Occipital lobe (tissue), 2 donors: ENCODE results near the gene ZNF512B. TPM values are rescaled to one million over a fixed set of nuclear protein-coding genes. Genes with fewer than 3 reads are reported as not detected.
"Not testable (repeated sequence)": the region's sequence is repeated elsewhere in the genome, so short reads cannot be mapped to it uniquely, and the experiment has no call there.

ENCODE experiments used
- DNase-seq: peaks from one replicate; lab custom pipeline; 2025; lab: John Stamatoyannopoulos, UW
- total RNA-seq: library from RNA; depleted of rRNA; stranded (reverse); fragments of >200 nt; gene quantifications from one replicate; pipeline ENCODE4 v1.2.3, GENCODE V29; 2014

The ZNF512B gene
- total RNA-seq, 1 donor from 2014 or later, result 15.8 TPM

DNA sequence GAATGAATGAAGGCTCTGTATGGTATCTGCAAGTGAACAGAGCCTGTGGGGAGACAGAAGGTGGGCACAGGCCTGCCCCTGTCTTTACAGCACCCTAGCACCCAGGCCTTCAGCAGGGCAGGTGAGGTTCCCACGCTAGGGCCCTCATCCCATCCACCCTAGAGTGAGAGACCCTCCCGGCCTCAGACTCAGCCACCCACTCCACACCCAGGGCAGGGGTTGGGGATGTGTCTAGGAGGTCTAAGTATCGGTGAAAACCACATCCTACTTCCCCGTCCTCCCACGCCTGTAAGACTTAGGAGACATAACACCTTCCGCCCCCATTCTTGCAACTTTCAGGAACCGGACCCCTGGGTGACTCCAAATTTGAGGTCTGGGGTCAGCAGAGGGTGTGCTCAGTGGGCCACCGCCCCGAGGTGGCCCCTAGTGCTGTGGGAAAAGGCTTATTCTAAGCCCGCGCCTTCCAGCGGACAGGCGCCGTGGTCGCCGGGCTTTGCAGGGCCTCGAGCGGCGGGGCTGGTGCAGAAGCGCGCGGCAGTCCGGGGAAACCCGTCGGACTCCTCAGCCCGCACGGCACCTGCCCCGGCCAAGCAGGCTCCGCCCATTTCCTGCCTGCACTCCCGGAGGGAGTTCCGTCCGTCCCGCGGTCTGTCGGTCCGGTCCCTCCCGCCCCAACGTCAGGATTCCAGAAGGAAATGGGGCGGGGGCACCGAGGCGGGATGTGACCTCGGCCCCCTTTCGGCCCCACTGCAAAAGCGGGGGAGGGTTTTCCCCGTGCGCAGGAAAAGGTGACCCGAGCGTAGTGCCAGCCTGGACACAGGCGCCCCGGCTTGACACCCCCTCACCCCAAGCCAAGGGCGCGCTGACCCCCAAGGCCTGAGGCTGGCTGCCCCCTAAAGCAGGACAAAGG, 8.8 kb upstream of the ZNF512B start:
- DNase-seq, result no peak

DNA sequence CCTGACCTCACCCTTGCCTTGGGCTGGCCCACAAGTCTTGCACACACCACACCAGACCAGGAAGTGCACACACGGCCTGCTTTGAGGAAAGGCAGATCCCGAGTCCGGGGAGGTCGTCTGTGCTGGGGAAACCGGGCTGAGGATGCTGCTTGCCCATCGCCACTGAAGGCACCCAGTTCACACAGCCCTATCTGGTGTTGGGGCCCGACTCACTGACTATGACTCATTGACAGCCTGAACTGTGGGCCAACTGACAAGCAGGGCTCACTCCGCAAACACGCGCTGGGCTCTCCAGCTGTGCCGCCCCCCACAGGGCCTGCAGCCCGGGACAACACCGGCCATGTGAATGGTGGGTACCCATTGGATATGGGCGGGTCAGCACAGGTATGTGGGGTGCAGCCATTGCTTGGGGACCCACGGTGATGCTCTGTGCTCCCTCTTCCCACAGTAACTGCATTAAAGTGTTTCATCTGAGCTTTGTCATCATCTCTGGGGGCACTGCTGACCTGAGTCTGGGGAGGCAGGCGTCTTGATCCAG, 8.1 kb upstream of the ZNF512B start:
- no peak for DNase-seq

DNA sequence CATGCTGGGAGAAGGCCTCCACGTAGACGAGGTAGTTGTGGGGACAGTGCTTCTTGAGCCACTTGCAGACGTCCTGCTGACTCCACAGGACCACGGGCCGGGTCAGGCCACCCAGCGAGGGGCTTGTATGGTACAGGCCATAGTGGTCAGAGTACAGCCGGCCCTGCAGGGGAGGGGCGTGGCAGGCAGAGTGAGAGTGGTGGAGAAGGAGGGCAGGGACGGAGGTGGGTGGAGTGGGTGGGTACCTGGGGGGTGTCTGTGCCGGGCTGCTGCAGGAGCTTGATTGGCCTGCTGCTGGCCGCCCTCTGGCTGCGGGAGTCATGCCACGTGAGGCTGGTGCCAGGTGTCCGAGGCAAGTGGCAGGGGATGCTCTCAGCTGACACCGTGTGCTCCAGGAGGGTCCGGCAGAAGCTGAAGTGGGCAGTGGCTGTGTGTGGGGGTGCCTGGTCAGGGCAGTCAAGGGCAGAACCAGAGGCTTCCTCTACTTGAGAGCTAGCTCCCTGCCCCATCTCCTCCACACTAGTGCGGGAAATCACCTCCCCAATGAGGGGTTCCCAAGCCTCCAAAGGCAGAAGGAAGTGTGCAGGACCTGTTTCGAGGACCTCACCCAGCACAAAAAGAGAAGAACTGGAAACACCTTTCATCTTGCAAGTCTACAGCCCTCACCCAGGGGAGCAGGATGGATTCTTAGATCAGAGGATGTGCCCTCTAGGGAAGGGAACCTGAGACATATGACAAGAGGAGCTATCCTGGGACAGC, 7.4 kb upstream of the ZNF512B start:
- no peak for DNase-seq

DNA sequence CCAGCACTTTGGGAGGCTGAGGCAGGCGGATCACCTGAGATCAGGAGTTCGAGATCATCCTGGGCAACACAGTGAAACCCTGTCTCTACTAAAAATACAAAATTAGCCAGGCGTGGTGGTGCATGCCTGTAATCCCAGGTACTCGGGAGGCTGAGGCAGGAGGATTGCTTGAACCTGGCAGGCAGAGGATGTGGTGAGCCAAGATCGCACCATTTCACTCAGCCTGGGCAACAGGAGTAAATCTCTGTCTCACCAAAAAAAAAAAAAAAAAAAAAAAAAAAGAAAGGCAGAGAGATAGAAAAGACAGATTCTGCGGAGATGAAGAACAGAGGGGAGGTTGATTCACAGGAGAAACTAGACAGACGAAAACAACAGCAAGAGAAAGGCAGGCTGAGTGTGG, 6.8 kb upstream of the ZNF512B start:
- not testable (repeated sequence) for DNase-seq

DNA sequence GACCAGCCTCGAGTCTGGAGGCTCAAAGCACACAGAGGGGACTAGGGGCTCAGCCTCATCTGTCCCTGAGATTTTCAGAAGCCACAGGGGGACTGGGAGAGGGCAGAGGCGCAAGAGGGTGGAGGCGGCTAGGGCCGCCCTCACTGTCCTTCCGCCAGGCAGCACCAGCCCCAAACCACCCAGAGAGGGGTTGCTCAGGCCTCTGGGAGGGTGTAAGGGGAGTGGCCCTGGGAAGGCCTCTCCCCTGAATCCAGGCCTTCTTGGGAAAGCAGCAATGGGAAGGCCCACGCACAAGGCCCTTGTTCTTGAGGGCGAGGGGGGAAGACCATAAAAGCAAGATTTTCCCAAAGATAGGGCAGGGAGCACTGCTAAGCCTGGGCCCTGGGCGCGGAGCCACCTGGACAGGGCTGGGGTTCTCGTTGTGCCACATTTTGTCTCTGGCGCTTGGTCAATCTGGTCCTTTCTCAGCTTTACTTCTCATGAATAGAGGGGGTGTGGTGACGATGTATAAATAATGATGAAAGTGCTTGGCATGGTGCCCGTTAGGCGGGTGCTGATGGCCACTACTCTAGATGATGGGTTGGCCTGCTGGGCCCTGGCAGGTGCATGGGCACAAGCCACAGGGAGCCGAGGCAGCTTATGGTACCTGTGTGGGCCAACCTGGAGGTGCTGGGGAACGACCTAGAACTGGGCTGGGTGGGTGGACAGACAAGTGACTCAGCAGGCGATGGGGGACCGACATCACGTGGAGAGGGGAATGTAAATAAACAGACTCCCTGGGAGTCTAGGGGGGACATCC, 4.9 kb upstream of the ZNF512B start:
- DNase-seq, result no peak

DNA sequence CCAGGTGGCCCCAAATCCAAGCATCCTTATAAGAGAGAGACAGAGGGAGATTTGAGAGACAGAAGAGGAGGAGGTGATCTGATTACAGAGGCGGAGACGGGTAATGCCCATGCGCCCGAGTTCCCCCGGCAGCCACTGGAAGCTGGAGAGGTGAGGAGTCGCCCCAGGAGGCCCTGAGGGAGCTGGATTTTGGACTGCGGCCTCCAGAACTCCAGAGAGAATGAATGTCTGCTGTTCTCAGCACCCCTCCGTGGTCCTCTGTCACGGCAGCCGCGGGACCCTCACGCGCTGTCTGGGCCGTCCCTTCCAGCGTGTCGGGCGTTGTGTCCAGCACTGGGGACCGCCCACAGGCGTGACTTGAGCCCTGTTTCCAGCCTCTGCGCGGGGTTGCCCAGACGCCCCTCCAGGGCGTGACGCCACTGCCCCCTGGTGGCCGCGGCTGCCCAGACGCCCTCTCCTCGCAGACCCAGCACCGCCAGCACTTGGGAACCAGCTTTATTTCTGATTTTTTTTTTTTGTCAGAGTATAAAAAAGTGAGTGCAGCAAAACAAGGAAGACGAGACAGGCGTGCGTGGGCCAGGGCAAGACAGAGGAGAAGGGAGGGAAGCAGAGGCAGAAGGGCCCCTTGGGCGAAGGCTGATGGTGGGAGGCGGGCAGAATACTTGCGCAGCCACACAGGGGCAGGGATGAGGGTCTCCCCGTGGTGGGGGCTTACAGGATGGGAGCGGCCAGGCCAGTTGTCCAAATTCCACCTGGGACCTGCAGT, 4.1 kb upstream of the ZNF512B start:
- DNase-seq, result peak; percentile 71

DNA sequence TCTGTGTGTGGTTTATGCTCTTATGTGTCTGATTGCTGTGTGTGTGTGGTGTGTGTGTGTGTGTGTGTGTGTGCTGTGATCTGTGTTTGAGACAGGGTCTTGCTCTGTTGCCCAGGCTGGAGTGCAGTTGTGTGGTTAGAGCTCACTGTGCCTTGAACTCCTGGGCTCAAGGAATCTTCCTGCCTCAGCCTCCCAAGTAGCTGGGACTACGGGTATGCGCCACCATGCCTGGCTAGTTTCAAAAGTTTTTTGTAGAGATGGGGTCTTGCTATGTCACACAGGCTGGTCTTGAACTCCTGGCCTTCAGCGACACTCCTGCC, 3.4 kb upstream of the ZNF512B start:
- DNase-seq, result no peak

DNA sequence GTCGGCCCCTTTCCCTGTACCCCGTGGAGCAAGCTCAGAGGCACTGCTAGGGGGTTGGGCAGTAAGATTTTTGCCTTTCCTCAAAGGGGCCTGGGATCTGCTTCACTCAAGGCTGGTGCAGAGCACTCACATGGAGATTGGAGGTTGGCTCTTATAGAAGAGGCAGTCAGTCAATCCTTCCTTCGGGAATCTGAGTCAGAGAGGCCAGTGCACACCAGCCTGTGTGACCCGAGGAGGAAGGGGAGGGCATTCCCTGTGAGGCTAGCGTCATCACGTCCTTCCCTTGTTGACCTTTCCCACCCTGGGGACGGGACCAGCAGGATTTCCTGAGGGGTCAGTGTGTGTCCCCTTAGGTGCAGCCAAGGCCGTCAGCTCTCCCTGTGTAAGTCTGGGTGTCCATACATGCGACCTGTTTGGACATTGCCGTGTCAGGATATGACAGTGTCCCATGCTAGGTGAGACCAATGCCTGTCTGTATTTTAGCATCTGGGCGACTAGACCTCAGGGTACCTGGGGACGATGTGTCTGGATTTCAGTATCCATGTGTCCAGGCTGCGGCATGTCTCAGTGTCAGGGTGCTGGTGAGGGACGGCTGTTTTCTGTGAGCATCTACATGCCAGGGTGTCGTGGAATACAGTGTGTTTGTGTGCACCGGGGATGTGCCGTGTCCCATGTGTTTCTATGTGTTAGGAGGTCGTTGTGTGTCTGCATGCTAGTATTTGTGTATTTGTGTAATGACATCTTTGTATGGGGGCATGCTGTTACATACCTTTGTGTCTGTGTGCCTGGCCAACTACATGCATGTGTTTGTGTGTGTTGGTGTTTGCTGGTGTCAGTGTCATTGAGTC, 2.8 kb upstream of the ZNF512B start:
- DNase-seq, result no peak

DNA sequence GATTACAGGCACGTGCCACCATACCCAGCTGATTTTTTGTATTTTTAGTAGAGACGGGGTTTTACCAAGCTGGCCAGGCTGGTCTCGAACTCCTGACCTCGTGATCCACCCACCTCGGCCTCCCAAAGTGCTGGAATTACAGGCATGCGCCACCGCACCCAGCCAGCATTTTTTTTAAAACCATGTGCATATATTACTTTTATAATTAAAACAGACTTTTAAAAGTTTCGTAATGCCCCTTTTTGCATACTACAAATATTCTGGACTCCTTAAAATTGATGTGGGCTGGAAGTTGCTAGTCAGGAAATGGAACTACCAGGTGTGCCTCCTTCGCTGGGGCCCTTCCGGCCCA, 2.2 kb upstream of the ZNF512B start:
- DNase-seq, result not testable (repeated sequence)

DNA sequence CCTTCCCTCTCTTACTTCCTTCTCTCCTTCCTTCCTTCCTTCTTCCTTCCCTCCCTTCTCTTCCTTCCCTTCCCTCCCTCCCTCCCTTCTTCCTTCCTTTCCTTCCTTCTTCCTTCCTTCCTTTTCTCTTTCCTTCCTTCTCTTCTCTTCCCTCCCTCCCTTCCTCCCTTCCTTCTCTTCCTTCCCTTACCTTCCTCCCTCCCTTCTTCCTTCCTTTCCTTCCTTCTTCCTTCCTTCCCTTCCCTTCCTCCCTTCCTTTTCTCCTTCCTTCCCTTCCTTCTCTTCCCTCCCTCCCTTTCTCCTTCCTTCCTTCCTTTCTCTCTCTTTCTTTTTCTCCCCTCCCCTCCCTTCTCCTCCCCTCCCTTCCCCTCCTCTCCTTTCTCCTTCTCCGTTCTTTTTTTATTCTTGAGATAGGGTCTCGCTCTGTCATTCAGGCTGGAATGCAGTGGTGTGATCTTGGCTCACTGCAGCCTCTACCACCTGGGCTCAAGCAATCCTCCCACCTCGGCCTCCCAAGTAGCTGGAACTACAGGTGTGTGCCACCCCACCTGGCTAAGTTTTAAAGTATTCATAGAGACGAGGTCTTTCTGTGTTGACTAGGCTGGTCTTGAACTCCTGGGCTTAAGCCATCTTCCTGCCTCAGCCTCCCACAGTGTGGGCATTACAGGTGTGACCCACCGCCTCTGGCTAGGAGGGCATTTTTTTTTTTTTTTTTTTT, 1.1 kb upstream of the ZNF512B start:
- no peak for DNase-seq

DNA sequence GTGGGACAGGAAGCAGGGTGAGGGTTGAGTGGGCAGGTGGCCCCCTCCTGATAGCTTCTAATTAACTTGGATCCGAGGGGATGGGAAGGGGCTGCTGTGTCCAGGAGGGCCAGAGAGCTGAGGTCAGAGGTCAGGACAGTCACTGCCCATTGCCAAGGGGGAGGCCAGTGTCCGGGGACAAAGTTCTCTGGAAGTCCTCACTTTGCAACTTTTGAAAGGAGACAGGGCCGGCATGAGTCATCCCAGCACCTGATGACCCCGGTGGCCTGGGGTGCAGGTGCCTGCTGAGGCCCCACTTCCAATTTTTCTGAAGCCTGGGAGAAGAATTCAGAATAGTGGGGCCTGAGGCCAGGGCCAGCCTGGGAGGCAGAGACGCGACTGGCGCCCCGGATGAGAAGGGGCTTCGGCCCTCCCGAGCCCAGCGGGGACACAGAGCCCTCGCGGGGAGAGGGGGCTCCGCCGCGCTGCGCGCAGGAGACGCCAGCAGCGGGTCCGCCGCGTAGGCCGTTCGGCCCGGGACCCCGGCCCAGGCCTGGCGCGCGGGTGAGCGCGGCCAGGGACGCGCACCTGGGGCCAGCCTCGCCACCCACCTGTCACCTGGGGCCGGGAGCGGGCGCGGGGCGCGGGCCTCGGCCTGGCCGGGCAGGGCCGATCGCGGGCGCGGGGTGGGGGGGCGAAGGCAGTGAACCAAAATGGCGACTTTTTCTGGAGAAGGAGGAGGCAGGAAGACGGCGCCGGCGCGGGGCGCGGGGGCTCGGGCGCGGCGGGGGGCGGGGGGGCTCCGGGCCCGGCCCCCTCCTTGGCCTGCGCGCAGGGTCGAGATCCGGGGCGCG, 586 bp downstream of the ZNF512B start:
- DNase-seq, result no peak

DNA sequence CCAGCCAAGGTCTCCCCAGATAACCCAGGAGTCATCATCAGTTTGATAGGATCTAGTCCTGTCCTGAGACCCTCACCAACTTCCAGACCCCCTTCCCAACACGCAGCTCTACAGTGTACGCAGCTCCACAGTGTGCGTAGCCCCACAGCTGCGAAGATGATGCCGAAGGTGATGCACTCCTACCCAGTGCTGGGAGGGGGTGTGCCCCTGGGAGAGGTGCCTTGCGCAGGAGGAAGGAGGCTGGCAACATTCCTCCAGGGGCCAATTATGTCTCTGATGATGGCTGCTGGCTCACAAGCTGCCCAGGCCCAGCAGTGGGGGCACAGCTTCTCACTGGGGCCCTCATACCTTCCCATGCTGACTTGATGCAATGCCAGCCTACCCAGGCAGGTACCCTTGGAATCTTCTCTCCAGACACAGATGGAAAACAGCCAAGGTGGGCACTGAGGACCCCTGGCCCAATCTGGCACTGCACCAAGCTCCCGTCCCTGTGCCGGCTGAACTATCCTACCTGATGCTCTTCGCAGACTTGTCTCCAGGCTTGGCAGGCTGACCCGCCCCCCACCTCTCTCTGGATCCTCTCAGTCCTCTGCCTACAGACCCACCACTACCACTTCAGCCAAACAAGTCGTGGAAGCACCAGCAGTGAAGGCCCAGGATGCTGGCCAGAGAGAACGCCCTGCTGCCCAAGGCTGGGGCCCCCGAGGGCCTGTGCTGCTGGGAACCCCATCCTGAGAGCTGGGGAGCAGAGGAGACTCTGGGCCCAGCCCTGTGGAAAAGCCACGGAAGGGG, 1.4 kb downstream of the ZNF512B start:
- DNase-seq, result no peak

DNA sequence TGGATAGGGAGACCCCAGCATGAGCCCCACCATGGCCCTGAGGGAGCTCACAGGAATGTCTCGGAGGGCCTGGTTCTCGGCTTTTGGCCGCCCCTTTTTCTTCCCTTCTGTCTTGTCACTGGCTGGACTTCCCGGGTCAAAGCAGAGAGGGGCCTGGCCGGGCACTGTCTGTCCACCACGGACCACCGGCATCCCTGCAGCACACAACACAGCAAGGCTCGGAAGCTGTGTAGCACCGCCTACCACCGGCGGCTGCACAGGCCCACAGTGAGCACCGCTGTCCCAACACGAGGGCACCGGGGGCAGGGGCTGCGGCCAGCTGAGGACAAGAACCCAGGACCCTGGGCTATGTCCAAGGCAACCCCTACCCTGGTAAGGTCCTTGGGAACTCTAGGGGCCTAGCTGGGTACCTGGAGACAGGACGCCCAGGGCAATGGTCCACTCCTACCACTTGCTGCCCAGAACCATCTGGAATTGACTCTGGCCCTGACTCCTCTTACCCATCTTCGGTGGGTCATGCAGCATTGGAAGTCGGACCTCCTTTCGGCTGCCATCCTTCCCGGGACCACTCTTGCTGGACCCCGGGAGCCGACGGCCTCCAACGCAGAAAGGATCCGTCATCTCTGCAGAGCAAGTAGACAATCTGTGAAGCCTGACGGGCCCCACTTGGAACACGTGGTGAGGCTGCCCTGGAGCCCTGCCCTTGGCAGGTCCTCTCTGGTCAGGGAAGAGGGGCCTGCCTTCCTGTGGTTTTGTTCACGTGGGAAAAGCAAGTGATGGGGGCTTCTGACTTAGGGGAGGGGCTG, 2.2 kb downstream of the ZNF512B start:
- no peak for DNase-seq

DNA sequence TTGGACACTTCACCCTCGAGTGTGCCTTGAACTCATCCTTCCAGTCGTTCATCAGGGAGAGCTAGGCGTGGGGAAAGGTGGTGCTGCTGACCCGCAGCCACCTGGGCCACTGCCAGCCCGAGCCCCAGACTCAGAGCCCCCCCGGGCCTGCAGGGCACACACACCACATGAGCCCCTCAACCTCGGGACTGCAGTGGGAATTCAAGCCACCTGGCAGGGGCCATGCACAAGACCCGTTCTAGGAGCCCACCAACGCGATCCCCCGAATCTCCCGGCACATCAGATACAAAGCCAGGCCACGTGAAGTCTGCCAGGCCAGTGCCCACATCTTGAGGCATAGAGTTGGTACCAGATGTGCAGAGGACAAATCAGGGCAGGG, 2.8 kb downstream of the ZNF512B start:
- no peak for DNase-seq

DNA sequence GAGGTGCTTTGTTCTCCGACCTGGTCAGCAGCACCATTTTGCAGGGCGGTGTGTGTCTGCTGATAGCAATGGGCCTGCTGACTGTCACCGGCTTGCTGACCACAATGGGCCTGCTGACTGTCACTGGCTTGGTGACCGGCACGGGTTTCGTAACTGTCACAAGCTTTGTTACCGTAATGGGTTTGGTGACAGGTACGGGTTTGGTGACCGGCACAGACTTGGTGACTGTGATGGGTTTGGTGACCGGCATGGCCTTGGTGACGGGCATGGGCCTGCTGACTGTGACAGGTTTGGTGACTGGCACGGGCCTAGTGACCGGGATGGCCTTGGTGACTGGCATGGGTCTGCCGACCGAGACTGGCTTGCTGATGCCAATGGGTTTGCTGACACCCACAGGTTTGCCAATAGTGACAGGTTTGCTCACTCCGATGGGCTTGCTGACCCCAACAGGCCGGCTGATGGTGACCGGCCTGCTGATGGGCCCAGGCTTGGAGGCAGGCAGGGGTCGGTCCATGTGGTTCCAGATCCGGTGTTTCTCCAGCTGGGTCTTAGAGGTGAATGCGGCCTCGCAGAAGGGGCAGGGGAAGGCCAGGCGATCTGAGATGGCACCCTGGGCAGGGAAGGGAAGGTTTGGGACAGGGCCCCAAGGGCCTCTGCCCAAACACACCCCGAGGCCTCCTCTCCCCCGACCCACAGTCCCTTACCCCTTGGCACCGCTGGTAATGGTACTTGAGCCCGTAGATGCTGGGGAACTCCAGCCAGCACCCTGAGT, 3.4 kb downstream of the ZNF512B start:
- no peak for DNase-seq

DNA sequence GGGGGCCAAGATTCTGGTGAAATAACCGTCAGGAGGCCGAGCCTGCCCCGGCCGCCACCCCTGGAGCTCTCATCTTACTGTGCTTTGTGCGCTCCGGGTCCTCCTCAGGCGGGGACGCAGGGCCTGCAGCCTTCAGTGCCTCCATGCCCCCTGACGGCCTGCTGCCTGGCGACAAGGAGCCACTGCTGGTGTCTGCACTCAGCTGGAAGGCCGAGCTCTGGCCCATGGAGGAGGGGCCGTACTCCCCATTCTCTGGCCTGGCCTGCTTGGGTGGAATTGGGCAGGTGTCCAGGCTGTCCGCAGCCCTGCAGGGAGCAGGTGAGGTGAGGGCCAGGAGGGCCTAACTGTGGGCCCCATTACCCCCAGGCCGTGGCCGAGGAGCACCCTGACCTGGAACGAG, 5.3 kb downstream of the ZNF512B start:
- no peak for DNase-seq
